ENCODE data around the gene RIMS4.

Gene RIMS4

GRCh38 chr20:44733341-44734069, 76.8 kb downstream of the RIMS4 start:
- Histone ChIP-seq H3K4me3 (no peak overlapping the region), H3K9me3 (no peaks in the 10 kb centered on the region), H3K4me1 (peaks cover 6% of the 10 kb centered on the region), H3K27me3 (ENCODE audit: low read depth) (no peaks in the 10 kb centered on the region), H3K36me3 (replicated peaks) (no peaks in the 10 kb centered on the region)
- in situ Hi-C loops (cut with MboI; ENCODE audit: low sequenced_read_pairs), result loop anchor here (5.0 kb wide), 1 partner anchor 46 kb away; no protein-coding TSS in a partner anchor
- DNase-seq (ENCODE audit: low spot score in 2 of 2), result peak; percentile 38 to 77

- no peak for DNase-seq (ENCODE audit: low spot score in 2 of 2)
- H3K4me3 ChIP-seq, result no peak overlapping the region
- H3K36me3 ChIP-seq (replicated peaks), result no peaks in the 10 kb centered on the region
- in situ Hi-C loops (cut with MboI; ENCODE audit: low sequenced_read_pairs), result loop anchor here (5.0 kb wide), 1 partner anchor 45 kb away; no protein-coding TSS in a partner anchor
- H3K9me3 ChIP-seq, result no peaks in the 10 kb centered on the region
- H3K4me1 ChIP-seq, result peaks cover 8% of the 10 kb centered on the region
- H3K27me3 ChIP-seq (ENCODE audit: low read depth), result no peaks in the 10 kb centered on the region
These were observed 78.0 kb downstream of the RIMS4 start for GRCh38 chr20:44732327-44732726.

- in situ Hi-C loops (cut with MboI; ENCODE audit: low sequenced_read_pairs), result loop anchor here (5.0 kb wide), 1 partner anchor 44 kb away; no protein-coding TSS in a partner anchor
- Histone ChIP-seq H3K36me3 (replicated peaks) (no peaks in the 10 kb centered on the region), H3K9me3 (no peaks in the 10 kb centered on the region), H3K4me3 (no peak overlapping the region), H3K27me3 (ENCODE audit: low read depth) (no peaks in the 10 kb centered on the region), H3K4me1 (peaks cover 8% of the 10 kb centered on the region)
- DNase-seq (ENCODE audit: low spot score in 2 of 2), result no peak
These were observed 78.7 kb downstream of the RIMS4 start for GRCh38 chr20:44731657-44732056.

GRCh38 chr20:44730441-44730840, 79.9 kb downstream of the RIMS4 start:
- Histone ChIP-seq H3K27me3 (ENCODE audit: low read depth) (no peaks in the 10 kb centered on the region), H3K4me3 (no peak overlapping the region), H3K4me1 (peaks cover 5% of the 10 kb centered on the region), H3K36me3 (replicated peaks) (no peaks in the 10 kb centered on the region), H3K9me3 (no peaks in the 10 kb centered on the region)
- DNase-seq (ENCODE audit: low spot score in 2 of 2), result no peak
- in situ Hi-C loops (cut with MboI; ENCODE audit: low sequenced_read_pairs), result loop anchor here (5.0 kb wide), 1 partner anchor 43 kb away; no protein-coding TSS in a partner anchor

- in situ Hi-C loops (cut with MboI; ENCODE audit: low sequenced_read_pairs), result no loop called here
- Histone ChIP-seq H3K36me3 (replicated peaks) (no peaks in the 10 kb centered on the region), H3K9me3 (no peaks in the 10 kb centered on the region), H3K4me1 (peaks cover 5% of the 10 kb centered on the region), H3K4me3 (no peak overlapping the region), H3K27me3 (ENCODE audit: low read depth) (no peaks in the 10 kb centered on the region)
- peak in 1 of 2 experiments; percentile 37 for DNase-seq (ENCODE audit: low spot score in 2 of 2)
These were observed 81.4 kb downstream of the RIMS4 start for GRCh38 chr20:44728801-44729443.

DNA sequence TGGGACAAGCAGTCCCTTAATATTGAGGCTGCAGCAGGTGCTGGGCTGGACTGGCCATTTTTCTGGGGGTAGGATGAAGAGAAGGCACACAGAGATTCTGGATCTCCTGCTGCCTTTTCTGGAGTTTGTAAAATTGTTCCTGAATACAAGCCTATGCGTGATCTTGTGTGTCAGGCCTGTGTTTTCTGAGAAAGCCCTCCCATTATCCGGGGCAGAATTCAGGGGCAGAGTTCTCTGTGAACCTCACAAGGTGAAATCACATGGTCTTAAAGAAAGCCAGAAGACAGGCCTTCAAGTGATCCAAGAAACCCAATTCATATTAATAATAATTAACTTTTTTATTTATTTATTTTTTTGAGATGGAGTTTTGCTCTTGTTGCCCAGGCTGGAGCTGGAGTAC, 82.7 kb downstream of the RIMS4 start:
- Histone ChIP-seq H3K4me1 (peaks cover 5% of the 10 kb centered on the region), H3K36me3 (replicated peaks) (no peaks in the 10 kb centered on the region), H3K27me3 (ENCODE audit: low read depth) (no peaks in the 10 kb centered on the region), H3K9me3 (no peaks in the 10 kb centered on the region), H3K4me3 (no peak overlapping the region)
- no peak for DNase-seq (ENCODE audit: low spot score in 2 of 2)
- in situ Hi-C loops (cut with MboI; ENCODE audit: low sequenced_read_pairs), result no loop called here

GRCh38 chr20:44727039-44727438, 83.3 kb downstream of the RIMS4 start:
- no peaks in the 10 kb centered on the region for H3K9me3 ChIP-seq
- DNase-seq (ENCODE audit: low spot score in 2 of 2), result no peak
- no peak overlapping the region for H3K4me3 ChIP-seq
- in situ Hi-C loops (cut with MboI; ENCODE audit: low sequenced_read_pairs), result no loop called here
- peaks cover 5% of the 10 kb centered on the region for H3K4me1 ChIP-seq
- no peaks in the 10 kb centered on the region for H3K36me3 ChIP-seq (replicated peaks)
- no peaks in the 10 kb centered on the region for H3K27me3 ChIP-seq (ENCODE audit: low read depth)

- Histone ChIP-seq H3K4me1 (peaks cover 8% of the 10 kb centered on the region), H3K4me3 (no peak overlapping the region), H3K27me3 (ENCODE audit: low read depth) (no peaks in the 10 kb centered on the region), H3K36me3 (replicated peaks) (no peaks in the 10 kb centered on the region), H3K9me3 (no peaks in the 10 kb centered on the region)
- DNase-seq (ENCODE audit: low spot score in 2 of 2), result no peak
- in situ Hi-C loops (cut with MboI; ENCODE audit: low sequenced_read_pairs), result no loop called here
These were observed 84.5 kb downstream of the RIMS4 start for GRCh38 chr20:44725837-44726236.

DNA sequence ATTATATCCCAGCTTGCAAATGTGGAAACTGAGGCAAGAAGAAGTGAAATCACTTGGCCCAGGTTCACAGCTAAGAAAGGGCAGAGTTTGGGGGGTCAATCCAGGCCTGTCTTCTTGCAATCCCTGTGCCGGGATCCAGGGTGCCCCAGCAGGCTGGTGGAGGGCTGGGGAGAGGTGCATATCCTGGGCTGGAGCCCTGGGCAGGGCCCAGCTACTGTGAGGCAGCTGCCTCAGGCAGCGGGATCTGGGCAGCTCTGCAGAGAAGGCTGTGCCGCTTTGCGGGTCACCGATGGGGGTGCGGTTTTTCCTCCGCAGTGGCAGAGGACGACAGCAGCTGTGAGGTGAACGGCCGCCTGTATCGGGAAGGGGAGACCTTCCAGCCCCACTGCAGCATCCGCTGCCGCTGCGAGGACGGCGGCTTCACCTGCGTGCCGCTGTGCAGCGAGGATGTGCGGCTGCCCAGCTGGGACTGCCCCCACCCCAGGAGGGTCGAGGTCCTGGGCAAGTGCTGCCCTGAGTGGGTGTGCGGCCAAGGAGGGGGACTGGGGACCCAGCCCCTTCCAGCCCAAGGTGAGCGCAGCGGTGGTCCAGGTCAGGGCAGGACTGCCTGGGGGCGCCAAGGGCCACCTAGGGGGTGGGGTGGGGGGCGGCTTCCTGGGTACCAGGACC, 85.8 kb downstream of the RIMS4 start:
- Histone ChIP-seq H3K4me3 (no peak overlapping the region), H3K4me1 (peaks cover 9% of the 10 kb centered on the region), H3K36me3 (replicated peaks) (no peaks in the 10 kb centered on the region), H3K9me3 (no peaks in the 10 kb centered on the region), H3K27me3 (ENCODE audit: low read depth) (no peaks in the 10 kb centered on the region)
- DNase-seq (ENCODE audit: low spot score in 2 of 2), result no peak
- in situ Hi-C loops (cut with MboI; ENCODE audit: low sequenced_read_pairs), result no loop called here

DNA sequence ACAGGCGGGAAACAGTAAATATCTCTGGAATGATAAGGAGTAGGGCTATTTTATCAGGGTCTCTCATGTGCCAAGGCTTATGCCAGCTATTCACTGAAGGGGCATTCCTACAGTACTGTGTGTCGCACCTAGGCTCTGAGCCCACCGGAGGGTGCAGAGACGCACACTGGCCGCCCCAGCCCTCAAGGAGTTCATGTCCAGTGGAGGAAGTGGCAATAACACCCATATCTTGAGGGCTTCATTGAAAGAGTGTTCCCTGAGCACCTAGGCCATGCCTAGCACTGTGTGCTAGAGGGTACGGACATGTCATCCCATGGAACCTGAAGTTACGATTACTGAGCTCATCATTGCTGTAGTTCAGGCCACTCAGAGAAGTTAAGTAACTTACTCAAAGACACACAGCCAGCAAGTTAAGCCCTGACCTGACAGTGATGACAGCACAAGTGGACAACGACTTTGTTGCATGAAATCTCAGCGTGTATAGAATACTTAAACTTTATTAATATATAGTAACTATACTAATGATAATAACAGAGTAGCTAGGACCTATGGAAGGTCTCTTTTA, 86.5 kb downstream of the RIMS4 start:
- Histone ChIP-seq H3K9me3 (no peaks in the 10 kb centered on the region), H3K4me3 (no peak overlapping the region)

GRCh38 chr20:44723391-44723790, 87.0 kb downstream of the RIMS4 start:
- H3K27me3 ChIP-seq (ENCODE audit: low read depth), result no peaks in the 10 kb centered on the region
- H3K36me3 ChIP-seq (replicated peaks), result no peaks in the 10 kb centered on the region
- H3K9me3 ChIP-seq, result no peaks in the 10 kb centered on the region
- no peak overlapping the region for H3K4me3 ChIP-seq
- in situ Hi-C loops (cut with MboI; ENCODE audit: low sequenced_read_pairs), result no loop called here
- no peak for DNase-seq (ENCODE audit: low spot score in 2 of 2)
- H3K4me1 ChIP-seq, result peaks cover 4% of the 10 kb centered on the region

More for the DNA sequence above, 86.5 kb downstream of the RIMS4 start:
- H3K27me3 ChIP-seq (ENCODE audit: low read depth), result no peaks in the 10 kb centered on the region
- DNase-seq (ENCODE audit: low spot score in 2 of 2), result no peak
- in situ Hi-C loops (cut with MboI; ENCODE audit: low sequenced_read_pairs), result no loop called here
- H3K4me1 ChIP-seq, result peaks cover 9% of the 10 kb centered on the region
- H3K36me3 ChIP-seq (replicated peaks), result no peaks in the 10 kb centered on the region

GRCh38 chr20:44722990-44723389, 87.4 kb downstream of the RIMS4 start:
- DNase-seq (ENCODE audit: low spot score in 2 of 2), result no peak
- Histone ChIP-seq H3K27me3 (ENCODE audit: low read depth) (no peaks in the 10 kb centered on the region), H3K9me3 (no peaks in the 10 kb centered on the region), H3K4me1 (peaks cover 4% of the 10 kb centered on the region; the same call in 1 of the 2 replicates), H3K36me3 (replicated peaks) (no peaks in the 10 kb centered on the region), H3K4me3 (no peak overlapping the region)
- in situ Hi-C loops (cut with MboI; ENCODE audit: low sequenced_read_pairs), result no loop called here

GRCh38 chr20:44721785-44722054, 88.6 kb downstream of the RIMS4 start:
- Histone ChIP-seq H3K27me3 (ENCODE audit: low read depth) (no peaks in the 10 kb centered on the region), H3K4me1 (peaks cover 4% of the 10 kb centered on the region; the same call in 1 of the 2 replicates), H3K36me3 (replicated peaks) (no peaks in the 10 kb centered on the region), H3K9me3 (no peaks in the 10 kb centered on the region), H3K4me3 (no peak overlapping the region)
- no peak for DNase-seq (ENCODE audit: low spot score in 2 of 2)
- in situ Hi-C loops (cut with MboI; ENCODE audit: low sequenced_read_pairs), result no loop called here
